GM19463 (cell line): ENCODE results near the gene LRTM1.

Experiments
- ATAC-seq: cut with Tn5 transposase; IDR thresholded peaks from one replicate; pipeline ENCODE4 v1.9.1; 2021; ENCODE audit warnings: mild to moderate bottlenecking, moderate library complexity; ENCODE audit not compliant: unreplicated experiment

LRTM1 gene

GRCh38 chr3:54928046-54928770 lies at the start of gene LRTM1:
LRTM1 (minus strand) TSS chr3:54928059; CDS start chr3:54927911, 148 bp downstream.
- ATAC-seq: no peak

- ATAC-seq: no peak
Observed at GRCh38 chr3:54977439-54977838, 49.6 kb upstream of the LRTM1 start.

GRCh38 chr3:54970895-54971294 lies 43.0 kb upstream of the LRTM1 start:
- ATAC-seq: no peak

GRCh38 chr3:54969652-54970051 lies 41.8 kb upstream of the LRTM1 start:
- no peak for ATAC-seq

GRCh38 chr3:54968546-54969172 lies 40.8 kb upstream of the LRTM1 start:
- no peak for ATAC-seq

GRCh38 chr3:54967731-54968161 lies 39.9 kb upstream of the LRTM1 start:
- ATAC-seq: no peak

- ATAC-seq: no peak
Observed at GRCh38 chr3:54966979-54967378, 39.1 kb upstream of the LRTM1 start.

- ATAC-seq: no peak
Observed at GRCh38 chr3:54965746-54966145, 37.9 kb upstream of the LRTM1 start.

- no peak for ATAC-seq
Observed at GRCh38 chr3:54964081-54964480, 36.2 kb upstream of the LRTM1 start.

- no peak for ATAC-seq
Observed at GRCh38 chr3:54963641-54964040, 35.8 kb upstream of the LRTM1 start.

GRCh38 chr3:54962200-54962599 lies 34.3 kb upstream of the LRTM1 start:
- ATAC-seq: no peak

- ATAC-seq: no peak
Observed at GRCh38 chr3:54960701-54961100, 32.8 kb upstream of the LRTM1 start.

GRCh38 chr3:54960082-54960481 lies 32.2 kb upstream of the LRTM1 start:
- no peak for ATAC-seq

- ATAC-seq: no peak
Observed at GRCh38 chr3:54957711-54958110, 29.9 kb upstream of the LRTM1 start.

GRCh38 chr3:54955941-54956340 lies 28.1 kb upstream of the LRTM1 start:
- ATAC-seq: no peak

- ATAC-seq: no peak
Observed at GRCh38 chr3:54955496-54955895, 27.6 kb upstream of the LRTM1 start.

- no peak for ATAC-seq
Observed at GRCh38 chr3:54954521-54954920, 26.7 kb upstream of the LRTM1 start.

- ATAC-seq: no peak
Observed at GRCh38 chr3:54954022-54954421, 26.2 kb upstream of the LRTM1 start.

- no peak for ATAC-seq
Observed at GRCh38 chr3:54951405-54951804, 23.5 kb upstream of the LRTM1 start.

GRCh38 chr3:54950391-54951003 lies 22.6 kb upstream of the LRTM1 start:
- no peak for ATAC-seq

GRCh38 chr3:54949491-54950044 lies 21.7 kb upstream of the LRTM1 start:
- ATAC-seq: no peak
